Astrocyte of the spinal cord (primary cell): ENCODE data around the gene SMIM38.

Experiments
- DNase-seq: peaks from one replicate; pipeline ENCODE4 v3.0.0; 2011; ENCODE audit warnings: low read depth, low spot score
- H3K4me3 ChIP-seq: 2 replicates; pipeline ENCODE4 v1.5.1; 2011; ENCODE audit warnings: low read depth, mild to moderate bottlenecking, low read length, moderate library complexity
- CTCF ChIP-seq: IDR thresholded peaks from 2 replicates; pipeline ENCODE4 v1.5.1; 2012; ENCODE audit warnings: low read depth, mild to moderate bottlenecking, low read length, inconsistent platforms
- in situ Hi-C: cut with HindIII; loops from 2 replicates; pipeline ENCODE4 v1.10.0; 2017; ENCODE audit warnings: low sequenced_read_pairs

Gene SMIM38

GRCh38 chr11:69155302-69156234, at the start of gene SMIM38:
SMIM38 (plus strand) TSS chr11:69155935; CDS start chr11:69157847, 1,912 bp downstream.
- DNase-seq: no peak
- H3K4me3 ChIP-seq: no peak within 1 kb of the TSS
- TF ChIP-seq CTCF: no peak
- in situ Hi-C loops: no loop called here

- DNase-seq: no peak
- H3K4me3 ChIP-seq: no peak overlapping the region
- in situ Hi-C loops: loop anchor here (25.0 kb wide), 1 partner anchor 556 kb away; no protein-coding TSS in a partner anchor
- TF ChIP-seq CTCF: no peak
These were observed 49.5 kb upstream of the SMIM38 start for GRCh38 chr11:69106031-69106811.

- TF ChIP-seq CTCF: no peak
- in situ Hi-C loops: loop anchor here (25.0 kb wide), 1 partner anchor 555 kb away; no protein-coding TSS in a partner anchor
- no peak overlapping the region for H3K4me3 ChIP-seq
- DNase-seq: no peak
These were observed 48.3 kb upstream of the SMIM38 start for GRCh38 chr11:69107413-69107812.

GRCh38 chr11:69108030-69108429, 47.7 kb upstream of the SMIM38 start:
- no peak for TF ChIP-seq CTCF

GRCh38 chr11:69108559-69108958, 47.2 kb upstream of the SMIM38 start:
- in situ Hi-C loops: loop anchor here (25.0 kb wide), 1 partner anchor 554 kb away; no protein-coding TSS in a partner anchor
- DNase-seq: no peak
- TF ChIP-seq CTCF: no peak
- no peak overlapping the region for H3K4me3 ChIP-seq

More at GRCh38 chr11:69108030-69108429, 47.7 kb upstream of the SMIM38 start:
- in situ Hi-C loops: loop anchor here (25.0 kb wide), 1 partner anchor 554 kb away; no protein-coding TSS in a partner anchor
- DNase-seq: no peak
- no peak overlapping the region for H3K4me3 ChIP-seq

GRCh38 chr11:69109101-69109500, 46.6 kb upstream of the SMIM38 start:
- H3K4me3 ChIP-seq: no peak overlapping the region
- in situ Hi-C loops: loop anchor here (25.0 kb wide), 1 partner anchor 553 kb away; no protein-coding TSS in a partner anchor
- TF ChIP-seq CTCF: no peak
- DNase-seq: no peak
